ENCODE results near the gene FPGS.

The FPGS gene, protein sequence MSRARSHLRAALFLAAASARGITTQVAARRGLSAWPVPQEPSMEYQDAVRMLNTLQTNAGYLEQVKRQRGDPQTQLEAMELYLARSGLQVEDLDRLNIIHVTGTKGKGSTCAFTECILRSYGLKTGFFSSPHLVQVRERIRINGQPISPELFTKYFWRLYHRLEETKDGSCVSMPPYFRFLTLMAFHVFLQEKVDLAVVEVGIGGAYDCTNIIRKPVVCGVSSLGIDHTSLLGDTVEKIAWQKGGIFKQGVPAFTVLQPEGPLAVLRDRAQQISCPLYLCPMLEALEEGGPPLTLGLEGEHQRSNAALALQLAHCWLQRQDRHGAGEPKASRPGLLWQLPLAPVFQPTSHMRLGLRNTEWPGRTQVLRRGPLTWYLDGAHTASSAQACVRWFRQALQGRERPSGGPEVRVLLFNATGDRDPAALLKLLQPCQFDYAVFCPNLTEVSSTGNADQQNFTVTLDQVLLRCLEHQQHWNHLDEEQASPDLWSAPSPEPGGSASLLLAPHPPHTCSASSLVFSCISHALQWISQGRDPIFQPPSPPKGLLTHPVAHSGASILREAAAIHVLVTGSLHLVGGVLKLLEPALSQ

DNA sequence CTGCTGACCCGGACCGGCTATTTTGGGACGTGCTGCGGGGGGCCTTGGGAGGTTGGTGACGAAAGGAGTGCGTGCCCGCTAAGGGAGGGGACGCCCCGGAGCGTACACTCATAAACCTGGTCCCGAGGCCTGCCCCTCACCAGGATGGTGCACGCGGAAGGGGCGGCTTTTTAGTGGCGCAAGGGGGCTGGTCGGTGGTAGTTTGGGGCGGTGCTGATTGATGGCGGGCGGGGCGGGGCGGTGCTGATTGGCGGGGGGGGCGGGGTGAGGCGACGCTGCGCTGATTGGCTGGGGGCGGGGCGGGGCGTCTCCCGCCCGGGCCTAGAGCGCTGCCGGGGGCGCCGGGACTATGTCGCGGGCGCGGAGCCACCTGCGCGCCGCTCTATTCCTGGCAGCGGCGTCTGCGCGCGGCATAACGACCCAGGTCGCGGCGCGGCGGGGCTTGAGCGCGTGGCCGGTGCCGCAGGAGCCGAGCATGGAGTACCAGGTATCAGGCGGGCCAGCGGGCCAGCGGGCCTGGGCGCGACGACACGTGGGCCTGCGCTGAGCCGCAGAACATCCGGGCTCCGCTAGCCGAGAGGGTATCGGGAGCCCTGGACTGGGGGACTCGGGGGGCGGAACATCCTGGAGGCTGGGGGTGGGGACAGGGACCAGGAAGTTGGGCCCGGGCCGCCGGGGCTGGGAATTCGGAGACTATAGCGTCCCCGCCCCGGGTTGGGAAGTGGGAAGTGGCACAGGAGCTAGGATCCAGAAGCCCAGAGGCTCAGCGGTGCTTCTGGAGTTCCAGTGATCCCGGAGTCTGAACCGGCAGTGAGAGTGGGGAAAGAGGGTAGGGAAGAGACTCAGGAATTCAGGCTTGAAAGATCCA lies at the start of gene FPGS:
TSS of gene FPGS (plus strand) at position 307 of the 868 bp plus-strand sequence. CDS start at position 350, 43 bp downstream.
- peak within 1 kb of the TSS; percentile 61 for H3K4me3 ChIP-seq (ENCODE audit: control insufficient read depth, low read depth, low read length)
- DNase-seq (ENCODE audit: low read depth): no peak
- TF ChIP-seq, protein P1, sequence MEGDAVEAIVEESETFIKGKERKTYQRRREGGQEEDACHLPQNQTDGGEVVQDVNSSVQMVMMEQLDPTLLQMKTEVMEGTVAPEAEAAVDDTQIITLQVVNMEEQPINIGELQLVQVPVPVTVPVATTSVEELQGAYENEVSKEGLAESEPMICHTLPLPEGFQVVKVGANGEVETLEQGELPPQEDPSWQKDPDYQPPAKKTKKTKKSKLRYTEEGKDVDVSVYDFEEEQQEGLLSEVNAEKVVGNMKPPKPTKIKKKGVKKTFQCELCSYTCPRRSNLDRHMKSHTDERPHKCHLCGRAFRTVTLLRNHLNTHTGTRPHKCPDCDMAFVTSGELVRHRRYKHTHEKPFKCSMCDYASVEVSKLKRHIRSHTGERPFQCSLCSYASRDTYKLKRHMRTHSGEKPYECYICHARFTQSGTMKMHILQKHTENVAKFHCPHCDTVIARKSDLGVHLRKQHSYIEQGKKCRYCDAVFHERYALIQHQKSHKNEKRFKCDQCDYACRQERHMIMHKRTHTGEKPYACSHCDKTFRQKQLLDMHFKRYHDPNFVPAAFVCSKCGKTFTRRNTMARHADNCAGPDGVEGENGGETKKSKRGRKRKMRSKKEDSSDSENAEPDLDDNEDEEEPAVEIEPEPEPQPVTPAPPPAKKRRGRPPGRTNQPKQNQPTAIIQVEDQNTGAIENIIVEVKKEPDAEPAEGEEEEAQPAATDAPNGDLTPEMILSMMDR (IDR thresholded peaks at IDR 0.05; ENCODE audit: control insufficient read depth, insufficient read depth, low read depth, low read length, missing control alignments): no peak

DNA sequence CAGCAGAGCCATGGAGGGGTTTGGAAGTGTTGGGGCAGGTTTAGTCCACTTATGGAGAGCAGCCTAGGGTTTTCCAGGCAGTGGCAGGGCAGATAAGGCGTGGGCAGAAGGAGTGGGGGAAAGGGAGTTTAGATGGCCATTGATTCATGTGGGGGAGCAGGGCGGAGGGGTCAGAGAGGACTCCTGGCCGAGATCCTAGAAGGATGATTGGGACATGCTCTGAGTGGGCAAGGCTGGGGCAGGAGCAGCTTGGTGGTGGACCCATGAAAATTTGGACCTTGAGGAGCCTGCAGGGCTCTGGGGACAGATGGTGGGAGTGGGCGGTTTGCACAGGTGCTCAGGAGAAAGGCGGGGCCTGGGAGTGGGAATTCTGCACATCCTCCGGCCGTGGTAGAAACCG lies 49.5 kb upstream of the FPGS start:
- no peak for DNase-seq (ENCODE audit: low read depth)
- TF ChIP-seq, protein P1 (IDR thresholded peaks at IDR 0.05; ENCODE audit: control insufficient read depth, insufficient read depth, low read depth, low read length, missing control alignments): no peak
- H3K4me3 ChIP-seq (ENCODE audit: control insufficient read depth, low read depth, low read length): no peak overlapping the region

DNA sequence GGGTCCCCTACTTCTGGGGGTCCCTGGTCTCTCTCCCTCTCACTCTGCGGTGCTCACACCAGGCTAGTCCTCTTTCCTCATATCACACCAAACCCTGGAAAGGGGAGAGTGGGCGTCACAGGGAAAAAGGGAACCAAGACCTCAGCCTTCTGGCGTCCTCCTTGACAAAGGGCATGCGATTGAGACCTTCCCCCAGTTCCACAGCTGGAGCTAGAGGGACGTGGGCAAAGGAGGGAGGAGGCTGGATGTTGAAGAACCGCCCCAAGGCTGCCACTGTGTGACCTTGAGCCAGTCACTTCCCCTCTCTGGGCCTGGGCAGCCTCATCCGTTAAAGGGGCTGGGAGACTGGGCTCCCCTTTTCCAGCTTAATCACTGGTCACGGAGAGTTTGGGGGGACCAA lies 49.1 kb upstream of the FPGS start:
- H3K4me3 ChIP-seq (ENCODE audit: control insufficient read depth, low read depth, low read length): no peak overlapping the region
- no peak for DNase-seq (ENCODE audit: low read depth)
- TF ChIP-seq, protein P1 (IDR thresholded peaks at IDR 0.05; ENCODE audit: control insufficient read depth, insufficient read depth, low read depth, low read length, missing control alignments): no peak

DNA sequence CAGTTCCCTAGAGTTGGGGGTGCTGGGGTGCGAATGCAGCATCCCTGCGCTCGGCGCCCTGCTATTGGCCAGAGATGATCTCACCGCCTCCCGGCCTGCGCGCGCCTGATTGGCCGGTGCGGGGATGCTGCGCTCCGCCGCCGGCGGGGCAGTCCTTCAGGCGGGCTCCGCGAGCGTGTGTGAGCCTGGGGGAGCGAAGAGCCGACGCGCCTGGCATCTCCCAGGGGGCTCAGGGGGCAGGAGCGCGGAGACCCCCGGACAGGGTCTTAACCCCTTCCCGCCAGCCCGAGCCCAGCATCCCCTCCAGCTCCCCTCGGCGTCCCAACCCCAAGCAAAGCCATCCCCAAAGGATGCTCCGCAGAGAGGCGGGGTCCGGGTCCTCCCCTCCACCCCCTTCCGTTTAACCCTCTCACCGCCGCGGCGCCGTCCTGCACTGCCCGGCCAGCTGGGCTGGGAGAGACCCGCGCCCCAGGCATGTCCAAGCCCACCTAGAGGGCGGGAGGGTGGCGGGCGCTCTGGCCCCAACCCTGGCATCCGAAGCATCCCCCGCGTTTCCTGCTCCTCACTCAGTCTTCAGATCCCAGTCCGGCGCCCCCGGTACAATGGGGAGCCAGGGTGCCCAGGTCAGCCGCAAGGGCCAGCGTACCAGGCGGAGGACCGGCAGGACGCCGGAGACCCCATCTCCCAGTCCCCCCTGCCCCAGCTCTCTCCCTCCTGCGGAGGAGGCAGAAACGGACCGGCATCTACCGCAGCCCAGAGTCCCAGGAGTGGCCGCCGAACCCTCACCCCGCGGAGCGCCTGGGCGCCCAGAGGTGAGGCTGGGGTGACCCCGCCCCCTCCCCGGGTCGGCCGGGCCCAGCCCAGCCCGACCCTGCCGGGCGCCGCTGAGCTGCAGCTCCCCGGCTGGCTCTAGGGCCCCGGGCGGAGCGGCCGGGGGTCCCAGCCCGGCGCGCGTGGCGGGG lies 48.3 kb upstream of the FPGS start:
- H3K4me3 ChIP-seq (ENCODE audit: control insufficient read depth, low read depth, low read length): no peak overlapping the region
- TF ChIP-seq, protein P1 (IDR thresholded peaks at IDR 0.05; ENCODE audit: control insufficient read depth, insufficient read depth, low read depth, low read length, missing control alignments): no peak
- no peak for DNase-seq (ENCODE audit: low read depth)

DNA sequence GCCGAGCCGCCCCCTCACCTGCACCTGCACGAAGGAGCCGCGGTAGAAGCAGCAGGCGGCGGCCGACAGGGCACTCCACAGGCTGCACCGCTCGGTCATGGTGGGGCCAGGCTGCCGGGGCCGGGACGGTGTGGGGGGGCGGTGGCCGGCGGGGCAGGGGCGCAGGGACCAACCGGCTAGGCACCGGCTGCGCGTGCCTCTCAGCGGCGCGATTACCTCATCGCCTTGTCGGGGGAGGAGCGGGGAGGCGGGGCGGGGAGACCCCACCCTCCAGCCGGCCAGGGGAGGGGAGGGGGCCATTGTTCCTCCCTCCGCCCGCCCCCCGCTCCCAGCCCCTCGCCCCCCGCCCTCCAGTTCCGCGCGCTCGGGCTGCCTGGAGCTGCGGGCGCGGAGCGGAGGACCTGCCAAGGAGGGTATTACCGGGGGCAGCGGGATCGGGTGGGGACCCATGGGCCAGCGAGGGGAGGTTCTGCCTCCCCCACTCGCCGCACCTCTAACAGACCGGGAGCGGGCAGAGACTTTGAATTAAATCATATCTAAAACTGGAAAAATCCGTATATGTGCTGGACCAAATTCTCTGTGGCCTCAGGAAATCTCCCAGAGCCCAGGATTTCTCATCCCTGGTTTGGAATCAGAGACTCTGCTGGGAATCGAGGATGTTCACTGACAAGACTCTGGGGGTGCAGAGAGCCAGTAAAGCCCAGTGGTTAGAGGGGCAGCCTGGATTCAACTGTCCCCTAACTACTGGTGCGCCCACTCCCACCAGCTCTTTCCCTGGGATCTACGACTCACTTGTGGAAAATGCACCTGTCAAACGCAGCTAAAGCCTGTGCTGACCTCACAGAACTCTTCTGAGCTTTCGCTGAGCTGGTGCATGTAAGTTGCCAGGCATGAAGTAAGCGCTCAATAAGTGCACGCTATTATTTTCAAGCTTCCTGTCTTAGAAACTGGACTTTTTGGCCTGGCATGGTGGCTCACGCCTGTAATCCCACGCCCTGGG lies 47.3 kb upstream of the FPGS start:
- TF ChIP-seq, protein P1 (IDR thresholded peaks at IDR 0.05; ENCODE audit: control insufficient read depth, insufficient read depth, low read depth, low read length, missing control alignments): no peak
- H3K4me3 ChIP-seq (ENCODE audit: control insufficient read depth, low read depth, low read length): no peak overlapping the region
- DNase-seq (ENCODE audit: low read depth): no peak
